Lower leg skin (tissue), 4 donors: Measurements from ENCODE around the gene CLASP1. TPM values are rescaled to one million over a fixed set of nuclear protein-coding genes. Genes with fewer than 3 reads are reported as not detected.
"Not testable (repeated sequence)": the region's sequence is repeated elsewhere in the genome, so short reads cannot be mapped to it uniquely, and the experiment has no call there.

Experiments
- DNase-seq, 2 donors: peaks; one replicate each; pipeline ENCODE4 v3.0.0-alpha.2; 2019; ENCODE audit warnings: low spot score in 2 of 2
- H3K4me3 ChIP-seq: fragments of 200-600 bp; sonication (generic); 2 replicates; pipeline ENCODE4 v1.5.1; 2017; ENCODE audit warnings: mild to moderate bottlenecking, low read depth; ENCODE audit not compliant: poor library complexity, severe bottlenecking
- POLR2A ChIP-seq, 2 donors: fragments of 450-650 bp; IDR thresholded peaks; one replicate each; pipeline ENCODE4 v1.6.1; 2016 to 2017; ENCODE audit warnings: antibody characterized with exemption in 2 of 2, mild to moderate bottlenecking in 1 of 2, moderate library complexity in 1 of 2
- WGBS, 2 donors: methylation state at CpG; one replicate each; pipeline ENCODE4 v1.1.5; 2018; 5-methylcytosine and 5-hydroxymethylcytosine counted together
- intact Hi-C: fragments of 100-400 bp; cut with DNase I; formaldehyde crosslinking; loops from one replicate; pipeline ENCODE4 v1.15.0; 2023; ENCODE audit warnings: low total_unique reads
- total RNA-seq, 4 donors: library from RNA; depleted of rRNA; stranded (reverse); fragments of >200 nt; gene quantifications; one replicate each; pipeline ENCODE4 v1.1.0, GENCODE V29; 2016
- TF ChIP-seq, protein P1 (sequence below), 3 donors: fragments of 450-650 bp; IDR thresholded peaks; one replicate each; pipeline ENCODE4 v1.5.1; 2016; ENCODE audit warnings: antibody characterized with exemption in 3 of 3, mild to moderate bottlenecking in 3 of 3, moderate library complexity in 2 of 3

CLASP1 gene
- total RNA-seq, 4 donors from 2014 or later, result 56.8 to 88.4 (median 69.0) TPM

DNA sequence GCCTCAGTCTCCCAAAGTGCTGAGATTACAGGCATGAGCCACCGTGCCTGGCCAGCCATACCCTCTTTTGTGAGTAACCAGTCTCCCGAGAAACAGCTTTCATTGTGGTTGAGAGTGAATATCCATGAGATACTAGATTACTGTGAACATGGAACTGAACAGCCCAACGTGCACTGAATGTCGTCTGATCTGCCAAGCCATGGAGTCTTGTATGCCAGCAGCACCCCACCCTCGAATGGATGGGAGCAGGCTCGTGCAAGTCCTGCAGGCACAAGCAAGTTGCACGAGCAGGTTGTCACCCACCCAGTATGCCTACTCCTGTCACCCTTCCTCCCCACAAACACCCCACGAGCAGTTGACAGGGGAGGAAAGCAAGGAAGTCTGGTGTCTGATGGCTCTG, 327.8 kb downstream of the CLASP1 start:
- 44 to 49% methylated on average over 8 of the region's 8 CpGs for WGBS, 2 donors
- intact Hi-C loops, result no loop called here
- no peak overlapping the region for H3K4me3 ChIP-seq
- TF ChIP-seq, protein P1, sequence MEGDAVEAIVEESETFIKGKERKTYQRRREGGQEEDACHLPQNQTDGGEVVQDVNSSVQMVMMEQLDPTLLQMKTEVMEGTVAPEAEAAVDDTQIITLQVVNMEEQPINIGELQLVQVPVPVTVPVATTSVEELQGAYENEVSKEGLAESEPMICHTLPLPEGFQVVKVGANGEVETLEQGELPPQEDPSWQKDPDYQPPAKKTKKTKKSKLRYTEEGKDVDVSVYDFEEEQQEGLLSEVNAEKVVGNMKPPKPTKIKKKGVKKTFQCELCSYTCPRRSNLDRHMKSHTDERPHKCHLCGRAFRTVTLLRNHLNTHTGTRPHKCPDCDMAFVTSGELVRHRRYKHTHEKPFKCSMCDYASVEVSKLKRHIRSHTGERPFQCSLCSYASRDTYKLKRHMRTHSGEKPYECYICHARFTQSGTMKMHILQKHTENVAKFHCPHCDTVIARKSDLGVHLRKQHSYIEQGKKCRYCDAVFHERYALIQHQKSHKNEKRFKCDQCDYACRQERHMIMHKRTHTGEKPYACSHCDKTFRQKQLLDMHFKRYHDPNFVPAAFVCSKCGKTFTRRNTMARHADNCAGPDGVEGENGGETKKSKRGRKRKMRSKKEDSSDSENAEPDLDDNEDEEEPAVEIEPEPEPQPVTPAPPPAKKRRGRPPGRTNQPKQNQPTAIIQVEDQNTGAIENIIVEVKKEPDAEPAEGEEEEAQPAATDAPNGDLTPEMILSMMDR (IDR thresholded peaks at IDR 0.05), result no peak
- no peak for TF ChIP-seq POLR2A (IDR thresholded peaks at IDR 0.05)
- peak in 1 of 2 donors; percentile 76 for DNase-seq

DNA sequence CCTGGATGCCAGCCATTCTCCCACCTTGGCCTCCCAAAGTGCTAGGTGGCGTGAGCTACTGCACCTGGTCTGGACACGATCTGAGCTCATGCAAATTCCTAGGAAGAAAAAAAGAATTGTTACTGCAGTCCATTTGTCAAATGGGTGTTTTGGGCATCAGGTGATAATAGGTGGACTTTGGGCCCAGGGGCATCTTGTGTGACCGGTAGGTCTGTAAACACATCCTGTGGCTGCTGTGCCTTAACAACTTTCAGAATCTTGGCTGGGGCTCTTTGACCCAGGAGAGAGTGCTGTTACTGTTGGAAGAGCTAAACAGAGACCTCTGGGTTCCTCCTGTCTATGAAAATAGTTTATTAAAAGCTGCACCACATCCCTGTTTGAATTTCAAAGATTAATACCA, 329.3 kb downstream of the CLASP1 start:
- 86 to 94% methylated on average over 3 of the region's 3 CpGs for WGBS, 2 donors
- DNase-seq, result peak in 1 of 2 donors; percentile 32

DNA sequence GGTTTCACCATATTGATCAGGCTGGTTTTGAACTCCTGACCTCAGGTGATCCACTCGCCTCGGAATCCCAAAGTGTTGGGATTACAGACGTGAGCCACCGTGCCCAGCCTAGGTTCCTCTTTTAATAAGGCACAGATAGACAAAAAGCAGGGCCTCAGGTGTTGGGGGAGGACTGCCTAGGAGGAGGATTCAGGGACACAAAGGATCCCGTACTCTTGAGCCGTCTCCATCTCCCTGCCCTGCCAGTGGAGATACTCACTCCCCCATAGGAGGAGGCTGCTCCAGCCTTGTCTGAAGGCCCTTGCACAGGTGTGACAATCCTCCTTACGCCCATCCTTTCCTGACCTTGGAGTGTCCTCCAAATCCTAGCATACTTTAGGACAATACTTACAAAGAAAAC, 332.3 kb downstream of the CLASP1 start:
- intact Hi-C loops, result no loop called here
- peak in 1 of 2 donors; percentile 57 for DNase-seq
- WGBS, 2 donors, result 89 to 92% methylated on average over 7 of the region's 7 CpGs

More for the DNA sequence above, 329.3 kb downstream of the CLASP1 start:
- intact Hi-C loops, result no loop called here
- TF ChIP-seq POLR2A (IDR thresholded peaks at IDR 0.05), result no peak
- TF ChIP-seq, protein P1 (IDR thresholded peaks at IDR 0.05), result no peak
- no peak overlapping the region for H3K4me3 ChIP-seq

DNA sequence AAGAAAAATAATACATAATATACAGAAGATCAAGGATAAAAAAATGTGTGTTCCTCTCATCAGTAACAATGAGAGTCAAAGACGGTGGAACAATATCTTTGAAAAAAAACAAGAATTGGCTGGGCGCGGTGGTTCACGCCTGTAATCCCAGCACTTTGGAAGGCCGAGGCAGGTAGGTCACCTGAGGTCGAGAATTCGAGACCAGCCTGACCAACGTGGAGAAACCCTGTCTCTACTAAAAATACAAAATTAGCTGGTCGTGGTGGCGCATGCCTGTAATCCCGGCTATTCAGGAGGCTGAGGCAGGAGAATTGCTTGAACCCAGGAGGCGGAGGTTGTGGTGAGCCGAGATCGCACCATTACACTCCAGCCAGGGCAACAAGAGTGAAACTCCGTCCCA, 335.6 kb downstream of the CLASP1 start:
- WGBS, 2 donors, result 79 to 87% methylated on average over 15 of the region's 15 CpGs
- intact Hi-C loops, H3K4me3 ChIP-seq: not testable (repeated sequence)
- peak in 1 of 2 donors; percentile 64 for DNase-seq

More for the DNA sequence above, 332.3 kb downstream of the CLASP1 start:
- no peak overlapping the region for H3K4me3 ChIP-seq
- TF ChIP-seq, protein P1 (IDR thresholded peaks at IDR 0.05), result no peak
- no peak for TF ChIP-seq POLR2A (IDR thresholded peaks at IDR 0.05)

DNA sequence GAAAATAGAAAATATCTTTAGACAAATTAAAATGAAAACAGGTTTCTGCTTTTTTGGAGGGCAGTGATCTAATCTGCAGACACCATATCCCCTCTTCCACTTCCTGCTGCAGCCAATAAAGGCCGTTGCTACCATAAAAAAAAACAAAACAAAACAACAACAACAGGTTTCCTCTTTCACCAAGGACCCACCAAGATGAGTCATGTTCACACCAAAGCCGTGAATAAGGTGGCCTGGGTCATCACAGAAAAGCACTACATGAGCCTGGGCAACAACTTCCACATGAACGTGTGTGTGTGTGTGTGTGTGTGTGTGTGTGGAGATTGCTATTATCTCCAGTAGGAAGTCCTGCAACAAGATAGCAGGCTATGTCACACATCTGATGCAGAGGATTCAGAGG, 339.5 kb downstream of the CLASP1 start:
- intact Hi-C loops, result no loop called here
- TF ChIP-seq, protein P1 (IDR thresholded peaks at IDR 0.05), result no peak
- TF ChIP-seq POLR2A (IDR thresholded peaks at IDR 0.05), result no peak
- DNase-seq, result no peak
- H3K4me3 ChIP-seq, result no peak overlapping the region
- 25 to 30% methylated on average over 3 of the region's 3 CpGs for WGBS, 2 donors

DNA sequence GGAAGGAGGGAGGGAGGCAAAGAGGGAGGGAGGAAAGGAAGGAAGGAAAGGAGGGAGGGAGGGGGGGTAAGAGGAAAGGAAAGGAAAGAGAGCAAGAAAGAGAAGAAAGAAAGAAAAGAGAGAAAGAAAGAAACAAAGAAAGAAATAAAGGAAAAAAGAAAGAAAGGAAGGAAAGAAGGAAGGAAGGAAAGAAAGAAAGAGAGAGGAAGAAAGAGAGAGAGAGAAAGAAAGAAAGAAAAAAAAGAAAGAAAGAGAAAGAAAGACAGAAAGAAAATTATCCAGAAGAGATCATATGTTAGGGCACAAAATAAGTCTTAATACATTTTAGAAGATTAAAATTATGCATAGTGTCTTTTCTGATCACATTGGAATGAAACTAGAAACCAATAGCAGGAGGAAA, 339.9 kb downstream of the CLASP1 start:
- no peak for DNase-seq
- intact Hi-C loops, result no loop called here
- H3K4me3 ChIP-seq, result no peak overlapping the region
- TF ChIP-seq, protein P1 (IDR thresholded peaks at IDR 0.05), result no peak
- no peak for TF ChIP-seq POLR2A (IDR thresholded peaks at IDR 0.05)
